ENCODE results near the gene DDX54.

Gene DDX54

GRCh38 chr12:113172185-113172584 lies 13.1 kb downstream of the DDX54 start:
- no peak overlapping the region for H3K4me3 ChIP-seq (ENCODE audit: low read depth, low read length)
- in situ Hi-C loops (cut with HindIII; ENCODE audit: low sequenced_read_pairs) = loop anchor here (25.0 kb wide), 1 partner anchor 110 kb away; the partner anchor contains the start of gene DTX1
- no peak for DNase-seq (ENCODE audit: low read depth)
- no peak for TF ChIP-seq CTCF (IDR thresholded peaks at IDR 0.05; ENCODE audit: low read depth, low read length, missing control alignments)

GRCh38 chr12:113171543-113171942 lies 13.7 kb downstream of the DDX54 start:
- DNase-seq (ENCODE audit: low read depth) = no peak
- no peak for TF ChIP-seq CTCF (IDR thresholded peaks at IDR 0.05; ENCODE audit: low read depth, low read length, missing control alignments)
- H3K4me3 ChIP-seq (ENCODE audit: low read depth, low read length) = no peak overlapping the region
- in situ Hi-C loops (cut with HindIII; ENCODE audit: low sequenced_read_pairs) = loop anchor here (25.0 kb wide), 1 partner anchor 109 kb away; the partner anchor contains the start of gene DTX1

- no peak overlapping the region for H3K4me3 ChIP-seq (ENCODE audit: low read depth, low read length)
- no peak for DNase-seq (ENCODE audit: low read depth)
- TF ChIP-seq CTCF (IDR thresholded peaks at IDR 0.05; ENCODE audit: low read depth, low read length, missing control alignments) = no peak
- in situ Hi-C loops (cut with HindIII; ENCODE audit: low sequenced_read_pairs) = loop anchor here (25.0 kb wide), 1 partner anchor 109 kb away; the partner anchor contains the start of gene DTX1
Observed at GRCh38 chr12:113170926-113171325, 14.4 kb downstream of the DDX54 start.

- H3K4me3 ChIP-seq (ENCODE audit: low read depth, low read length) = no peak overlapping the region
- no peak for DNase-seq (ENCODE audit: low read depth)
- TF ChIP-seq CTCF (IDR thresholded peaks at IDR 0.05; ENCODE audit: low read depth, low read length, missing control alignments) = no peak
- in situ Hi-C loops (cut with HindIII; ENCODE audit: low sequenced_read_pairs) = loop anchor here (25.0 kb wide), 1 partner anchor 108 kb away; the partner anchor contains the start of gene DTX1
Observed at GRCh38 chr12:113170457-113170856, 14.8 kb downstream of the DDX54 start.

GRCh38 chr12:113169697-113170096 lies 15.6 kb downstream of the DDX54 start:
- DNase-seq (ENCODE audit: low read depth) = no peak
- in situ Hi-C loops (cut with HindIII; ENCODE audit: low sequenced_read_pairs) = loop anchor here (25.0 kb wide), 1 partner anchor 107 kb away; the partner anchor contains the start of gene DTX1
- no peak for TF ChIP-seq CTCF (IDR thresholded peaks at IDR 0.05; ENCODE audit: low read depth, low read length, missing control alignments)
- no peak overlapping the region for H3K4me3 ChIP-seq (ENCODE audit: low read depth, low read length)

DNA sequence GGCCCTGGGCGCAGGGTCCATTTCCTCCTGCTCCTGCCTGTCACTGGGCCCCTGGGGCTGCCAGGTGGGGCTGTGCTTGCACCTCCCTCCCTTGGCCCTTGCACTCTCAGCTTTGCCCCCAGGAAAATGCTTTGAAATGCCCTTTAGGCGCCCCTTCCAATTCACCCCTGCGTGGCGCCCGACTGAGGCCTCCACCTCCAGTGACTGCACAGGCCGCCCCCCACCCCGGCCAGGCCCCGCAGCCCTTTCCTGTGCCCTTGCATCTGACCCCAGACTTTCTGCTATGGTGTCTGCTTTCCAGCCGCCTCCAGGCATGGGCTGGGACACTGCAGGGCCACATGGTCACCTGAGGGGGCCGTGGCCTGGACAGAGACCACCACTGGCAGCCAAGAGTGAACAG lies 17.4 kb downstream of the DDX54 start:
- H3K4me3 ChIP-seq (ENCODE audit: low read depth, low read length) = no peak overlapping the region
- in situ Hi-C loops (cut with HindIII; ENCODE audit: low sequenced_read_pairs) = loop anchor here (25.0 kb wide), 1 partner anchor 106 kb away; the partner anchor contains the start of gene DTX1
- TF ChIP-seq CTCF (IDR thresholded peaks at IDR 0.05; ENCODE audit: low read depth, low read length, missing control alignments) = no peak
- DNase-seq (ENCODE audit: low read depth) = no peak

Measured in astrocyte of the cerebellum (primary cell).